Endodermal cell (in vitro differentiated cells): ENCODE measurements around the gene DBP. TPM values are rescaled to one million over a fixed set of nuclear protein-coding genes. Genes with fewer than 3 reads are reported as not detected.
A peak's percentile ranks its signal among the peaks of the same experiment; 100 is the strongest.

Source experiments
- DNase-seq: peaks from one replicate; pipeline ENCODE4 v3.0.0-alpha.2; 2017
- H3K27ac ChIP-seq: 2 replicates; pipeline ENCODE4 v1.5.1; 2013; ENCODE audit warnings: mild to moderate bottlenecking, low read depth, low read length, moderate library complexity
- H3K27me3 ChIP-seq: 2 replicates; pipeline ENCODE4 v1.6.1; 2013; ENCODE audit warnings: mild to moderate bottlenecking, low read length, moderate library complexity; ENCODE audit not compliant: insufficient read depth, control insufficient read depth, poor library complexity, severe bottlenecking
- H3K36me3 ChIP-seq: 2 replicates; pipeline ENCODE4 v1.7.0; 2013; ENCODE audit warnings: mild to moderate bottlenecking, low read length, moderate library complexity; ENCODE audit not compliant: control insufficient read depth, insufficient read depth
- H3K4me1 ChIP-seq: one replicate; pipeline ENCODE4 v1.7.0; 2013; ENCODE audit warnings: low read length; ENCODE audit not compliant: control insufficient read depth, insufficient read depth
- H3K4me3 ChIP-seq: 2 replicates; pipeline ENCODE4 v1.5.1; 2013; ENCODE audit warnings: mild to moderate bottlenecking, low read length, moderate library complexity
- H3K9ac ChIP-seq: 2 replicates; pipeline ENCODE4 v1.6.1; 2013; ENCODE audit warnings: mild to moderate bottlenecking, low read length, moderate library complexity; ENCODE audit not compliant: poor library complexity, severe bottlenecking; ENCODE audit errors: extremely low read depth
- H3K9me3 ChIP-seq: 2 replicates; pipeline ENCODE4 v1.6.1; 2013; ENCODE audit warnings: mild to moderate bottlenecking, low read length, moderate library complexity; ENCODE audit not compliant: control insufficient read depth
- H3K27ac Mint-ChIP-seq: 2 replicates; pipeline ENCODE4 v1.8.0; 2020; ENCODE audit warnings: mixed read lengths
- H3K27me3 Mint-ChIP-seq: 2 replicates; pipeline ENCODE4 v1.8.0; 2021; ENCODE audit warnings: mild to moderate bottlenecking, mixed read lengths; ENCODE audit not compliant: insufficient read depth
- H3K36me3 Mint-ChIP-seq: 2 replicates; pipeline ENCODE4 v1.8.0; 2020; ENCODE audit warnings: low read depth, mixed read lengths
- H3K4me1 Mint-ChIP-seq: 2 replicates; pipeline ENCODE4 v1.8.0; 2020; ENCODE audit warnings: mixed read lengths
- H3K4me3 Mint-ChIP-seq: 2 replicates; pipeline ENCODE4 v1.8.0; 2020; ENCODE audit warnings: mild to moderate bottlenecking, moderate library complexity, mixed read lengths
- H3K9me3 Mint-ChIP-seq: 2 replicates; pipeline ENCODE4 v1.8.0; 2020; ENCODE audit warnings: mild to moderate bottlenecking, mixed read lengths
- WGBS, 2 experiments: methylation state at CpG; one replicate each; pipeline versions ENCODE4 v1.1.5 to v1.1.7; 2013; ENCODE audit warnings: missing lambda C conversion rate in 2 of 2, mixed read lengths in 1 of 2; ENCODE audit not compliant: insufficient coverage in 1 of 2, insufficient read length in 1 of 2; 5-methylcytosine and 5-hydroxymethylcytosine counted together
- total RNA-seq, 2 donors: library from RNA; stranded (reverse); fragmentation: NEBNext Ultra II Directional in 1 of 2; extraction: Animal tissue kit (Norgen Biotek cat#: 25700) in 1 of 2; gene quantifications; 2 replicates in 1 of 2; 3 replicates in 1 of 2; pipeline ENCODE4 v1.2.1, GENCODE V29; 2021
- TF ChIP-seq, protein P1 (sequence below): fragments of 200-600 bp; sonication (generic); conservative IDR thresholded peaks from 2 replicates; pipeline ENCODE4 v1.5.0; 2021; ENCODE audit warnings: antibody characterized with exemption, mild to moderate bottlenecking

Gene DBP
- total RNA-seq, 2 donors from 2014 or later: 5.3 to 13.1 TPM

GRCh38 chr19:48628486-48629296, 8.5 kb downstream of the DBP start:
- H3K36me3 Mint-ChIP-seq: peaks cover 14% of the 10 kb centered on the region
- DNase-seq: no peak
- H3K4me3 Mint-ChIP-seq: no peak overlapping the region
- WGBS, 2 experiments: 95 to 99% methylated on average over 22 to 34 of the region's 34 CpGs
- no peak overlapping the region for H3K4me3 ChIP-seq
- no peaks in the 10 kb centered on the region for H3K27me3 Mint-ChIP-seq
- peaks cover 10% of the 10 kb centered on the region for H3K36me3 ChIP-seq
- H3K4me1 Mint-ChIP-seq: peaks cover 25% of the 10 kb centered on the region
- H3K27ac Mint-ChIP-seq: no peak overlapping the region
- no peak overlapping the region for H3K27ac ChIP-seq
- H3K27me3 ChIP-seq: no peaks in the 10 kb centered on the region
- TF ChIP-seq, protein P1, sequence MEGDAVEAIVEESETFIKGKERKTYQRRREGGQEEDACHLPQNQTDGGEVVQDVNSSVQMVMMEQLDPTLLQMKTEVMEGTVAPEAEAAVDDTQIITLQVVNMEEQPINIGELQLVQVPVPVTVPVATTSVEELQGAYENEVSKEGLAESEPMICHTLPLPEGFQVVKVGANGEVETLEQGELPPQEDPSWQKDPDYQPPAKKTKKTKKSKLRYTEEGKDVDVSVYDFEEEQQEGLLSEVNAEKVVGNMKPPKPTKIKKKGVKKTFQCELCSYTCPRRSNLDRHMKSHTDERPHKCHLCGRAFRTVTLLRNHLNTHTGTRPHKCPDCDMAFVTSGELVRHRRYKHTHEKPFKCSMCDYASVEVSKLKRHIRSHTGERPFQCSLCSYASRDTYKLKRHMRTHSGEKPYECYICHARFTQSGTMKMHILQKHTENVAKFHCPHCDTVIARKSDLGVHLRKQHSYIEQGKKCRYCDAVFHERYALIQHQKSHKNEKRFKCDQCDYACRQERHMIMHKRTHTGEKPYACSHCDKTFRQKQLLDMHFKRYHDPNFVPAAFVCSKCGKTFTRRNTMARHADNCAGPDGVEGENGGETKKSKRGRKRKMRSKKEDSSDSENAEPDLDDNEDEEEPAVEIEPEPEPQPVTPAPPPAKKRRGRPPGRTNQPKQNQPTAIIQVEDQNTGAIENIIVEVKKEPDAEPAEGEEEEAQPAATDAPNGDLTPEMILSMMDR: no peak
- H3K4me1 ChIP-seq: peaks cover 24% of the 10 kb centered on the region
- no peaks in the 10 kb centered on the region for H3K9me3 ChIP-seq
- no peaks in the 10 kb centered on the region for H3K9me3 Mint-ChIP-seq
- no peak overlapping the region for H3K9ac ChIP-seq

- no peaks in the 10 kb centered on the region for H3K27me3 Mint-ChIP-seq
- H3K27ac Mint-ChIP-seq: peak overlapping the region; percentile 91
- no peak for DNase-seq
- H3K4me3 Mint-ChIP-seq: no peak overlapping the region
- H3K9me3 ChIP-seq: no peaks in the 10 kb centered on the region
- TF ChIP-seq, protein P1: no peak
- no peak overlapping the region for H3K4me3 ChIP-seq
- peak overlapping the region; percentile 38 for H3K9ac ChIP-seq
- 96% methylated on average over 13 to 17 of the region's 17 CpGs for WGBS, 2 experiments
- H3K4me1 Mint-ChIP-seq: peaks cover 27% of the 10 kb centered on the region
- no peak overlapping the region for H3K27ac ChIP-seq
- peaks cover 20% of the 10 kb centered on the region for H3K4me1 ChIP-seq
- H3K36me3 ChIP-seq: peaks cover 10% of the 10 kb centered on the region
- peaks cover 14% of the 10 kb centered on the region for H3K36me3 Mint-ChIP-seq
- no peaks in the 10 kb centered on the region for H3K27me3 ChIP-seq
- H3K9me3 Mint-ChIP-seq: no peaks in the 10 kb centered on the region
Observed at GRCh38 chr19:48627865-48628314, 9.3 kb downstream of the DBP start.

- Histone ChIP-seq H3K9me3 (no peaks in the 10 kb centered on the region), H3K36me3 (peaks cover 10% of the 10 kb centered on the region), H3K4me1 (peaks cover 15% of the 10 kb centered on the region), H3K27me3 (no peaks in the 10 kb centered on the region), H3K27ac (no peak overlapping the region), H3K4me3 (no peak overlapping the region), H3K9ac (peak overlapping the region; percentile 38)
- 83 to 92% methylated on average over 2 to 6 of the region's 6 CpGs for WGBS, 2 experiments
- Mint-ChIP-seq H3K36me3 (peaks cover 11% of the 10 kb centered on the region), H3K27ac (peak overlapping the region; percentile 91), H3K4me1 (peaks cover 27% of the 10 kb centered on the region), H3K4me3 (peak overlapping the region; percentile 24), H3K9me3 (no peaks in the 10 kb centered on the region), H3K27me3 (no peaks in the 10 kb centered on the region)
- TF ChIP-seq, protein P1: no peak
- DNase-seq: peak; percentile 81
Observed at GRCh38 chr19:48627201-48627864, 9.8 kb downstream of the DBP start.
